Astrocyte (in vitro differentiated cells and primary cell): ENCODE data around the gene EBLN2. TPM values are rescaled to one million over a fixed set of nuclear protein-coding genes. Genes with fewer than 3 reads are reported as not detected.

ENCODE experiments used
- DNase-seq: peaks from one replicate; pipeline ENCODE4 v3.0.0-alpha.2; 2010; ENCODE audit warnings: low read depth
- FAIRE-seq: peaks from 2 replicates; lab custom pipeline; 2011; peaks lifted over from hg19 to GRCh38; lab: Jason Lieb, UNC
- H2AFZ ChIP-seq: 2 replicates; pipeline ENCODE4 v1.6.0; 2012; ENCODE audit warnings: low read depth, low read length, inconsistent platforms
- H3K27ac ChIP-seq: 2 replicates; pipeline ENCODE4 v1.5.1; 2011; ENCODE audit warnings: low read depth, low read length, inconsistent platforms
- H3K27me3 ChIP-seq: 2 replicates; pipeline ENCODE4 v1.6.0; 2011; ENCODE audit warnings: low read length, inconsistent platforms; ENCODE audit not compliant: insufficient read depth
- H3K36me3 ChIP-seq: 2 replicates; pipeline ENCODE4 v1.5.1; 2011; ENCODE audit warnings: low read length, inconsistent platforms; ENCODE audit not compliant: insufficient read depth
- H3K4me1 ChIP-seq: 2 replicates; pipeline ENCODE4 v1.5.1; 2011; ENCODE audit warnings: low read length, inconsistent platforms; ENCODE audit not compliant: insufficient read depth
- H3K4me2 ChIP-seq: 2 replicates; pipeline ENCODE4 v1.6.0; 2012; ENCODE audit warnings: low read length, inconsistent platforms
- H3K4me3 ChIP-seq: 2 replicates; pipeline ENCODE4 v1.5.1; 2011; ENCODE audit warnings: low read depth, mild to moderate bottlenecking, low read length, inconsistent platforms; ENCODE audit not compliant: insufficient read depth
- H3K79me2 ChIP-seq: 2 replicates; pipeline ENCODE4 v1.6.0; 2012; ENCODE audit warnings: mild to moderate bottlenecking, low read length, inconsistent platforms; ENCODE audit not compliant: insufficient read depth
- H3K9ac ChIP-seq: 2 replicates; pipeline ENCODE4 v1.6.0; 2012; ENCODE audit warnings: mild to moderate bottlenecking, low read length, inconsistent platforms
- H3K9me3 ChIP-seq: 2 replicates; pipeline ENCODE4 v1.5.1; 2012; ENCODE audit warnings: low read depth, mild to moderate bottlenecking, low read length, inconsistent platforms; ENCODE audit not compliant: insufficient read depth
- H4K20me1 ChIP-seq: 2 replicates; pipeline ENCODE4 v1.6.0; 2012; ENCODE audit warnings: low read length, inconsistent platforms; ENCODE audit not compliant: insufficient read depth
- H3K27ac Mint-ChIP-seq: one replicate; pipeline ENCODE4 v1.8.0; 2021; ENCODE audit warnings: mild to moderate bottlenecking, mixed read lengths; ENCODE audit not compliant: unreplicated experiment
- H3K27me3 Mint-ChIP-seq: one replicate; pipeline ENCODE4 v1.8.0; 2021; ENCODE audit warnings: low read depth, mixed read lengths; ENCODE audit not compliant: unreplicated experiment
- H3K36me3 Mint-ChIP-seq: one replicate; pipeline ENCODE4 v1.8.0; 2021; ENCODE audit warnings: low read depth, mixed read lengths; ENCODE audit not compliant: unreplicated experiment
- H3K4me1 Mint-ChIP-seq: one replicate; pipeline ENCODE4 v1.8.0; 2021; ENCODE audit warnings: low read depth, mixed read lengths; ENCODE audit not compliant: unreplicated experiment
- H3K4me3 Mint-ChIP-seq: one replicate; pipeline ENCODE4 v1.8.0; 2021; ENCODE audit warnings: mild to moderate bottlenecking, moderate library complexity, mixed read lengths; ENCODE audit not compliant: unreplicated experiment
- H3K9me3 Mint-ChIP-seq: one replicate; pipeline ENCODE4 v1.8.0; 2021; ENCODE audit warnings: mild to moderate bottlenecking, mixed read lengths; ENCODE audit not compliant: unreplicated experiment
- EZH2 ChIP-seq: IDR thresholded peaks from 2 replicates; pipeline ENCODE4 v1.6.1; 2012; ENCODE audit warnings: mild to moderate bottlenecking, low read length, inconsistent platforms; ENCODE audit not compliant: insufficient read depth
- total RNA-seq: library from RNA; stranded (reverse); gene quantifications from 2 replicates; pipeline ENCODE4 v1.2.1, GENCODE V29; 2021
- TF ChIP-seq, protein P1 (sequence below): IDR thresholded peaks from 2 replicates; pipeline ENCODE4 v1.5.1; 2011; ENCODE audit warnings: low read depth, mild to moderate bottlenecking, inconsistent platforms, low read length, moderate library complexity; ENCODE audit not compliant: insufficient read depth

The EBLN2 gene
- total RNA-seq, 1 donor from 2014 or later, result 3.1 TPM

DNA sequence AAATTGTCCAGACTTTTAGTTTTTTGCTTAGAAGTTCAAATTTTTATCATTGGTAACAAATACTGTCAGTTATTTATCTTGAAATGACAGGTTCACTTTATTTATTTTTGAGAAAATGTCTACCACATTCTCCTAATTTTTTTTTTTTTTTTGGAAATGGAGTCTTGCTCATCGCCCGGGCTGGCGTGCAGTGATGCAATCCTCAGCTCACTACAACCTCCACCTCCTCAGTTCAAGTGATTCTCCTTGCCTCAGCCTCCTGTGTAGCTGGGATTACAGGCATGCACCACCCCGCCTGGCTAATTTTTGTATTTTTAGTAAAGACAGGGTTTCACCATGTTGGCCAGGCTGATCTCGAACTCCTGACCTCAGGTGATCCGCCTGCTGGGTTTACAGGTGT, 16.1 kb upstream of the EBLN2 start:
- Histone ChIP-seq H3K4me1 (peaks cover 6% of the 10 kb centered on the region), H3K27ac (no peak overlapping the region), H3K36me3 (no peaks in the 10 kb centered on the region), H2AFZ (no peak overlapping the region), H3K79me2 (peaks cover 100% of the 10 kb centered on the region), H3K9ac (no peak overlapping the region), H3K4me3 (no peak overlapping the region), H3K27me3 (no peaks in the 10 kb centered on the region), H4K20me1 (peaks cover 88% of the 10 kb centered on the region), H3K4me2 (no peak overlapping the region), H3K9me3 (no peaks in the 10 kb centered on the region)
- Mint-ChIP-seq H3K27ac (peak overlapping the region; percentile 75), H3K9me3 (no peaks in the 10 kb centered on the region), H3K4me3 (no peak overlapping the region), H3K36me3 (no peaks in the 10 kb centered on the region), H3K4me1 (peaks cover 17% of the 10 kb centered on the region), H3K27me3 (no peaks in the 10 kb centered on the region)
- FAIRE-seq, result no peak
- TF ChIP-seq EZH2, result no peak
- TF ChIP-seq, protein P1, sequence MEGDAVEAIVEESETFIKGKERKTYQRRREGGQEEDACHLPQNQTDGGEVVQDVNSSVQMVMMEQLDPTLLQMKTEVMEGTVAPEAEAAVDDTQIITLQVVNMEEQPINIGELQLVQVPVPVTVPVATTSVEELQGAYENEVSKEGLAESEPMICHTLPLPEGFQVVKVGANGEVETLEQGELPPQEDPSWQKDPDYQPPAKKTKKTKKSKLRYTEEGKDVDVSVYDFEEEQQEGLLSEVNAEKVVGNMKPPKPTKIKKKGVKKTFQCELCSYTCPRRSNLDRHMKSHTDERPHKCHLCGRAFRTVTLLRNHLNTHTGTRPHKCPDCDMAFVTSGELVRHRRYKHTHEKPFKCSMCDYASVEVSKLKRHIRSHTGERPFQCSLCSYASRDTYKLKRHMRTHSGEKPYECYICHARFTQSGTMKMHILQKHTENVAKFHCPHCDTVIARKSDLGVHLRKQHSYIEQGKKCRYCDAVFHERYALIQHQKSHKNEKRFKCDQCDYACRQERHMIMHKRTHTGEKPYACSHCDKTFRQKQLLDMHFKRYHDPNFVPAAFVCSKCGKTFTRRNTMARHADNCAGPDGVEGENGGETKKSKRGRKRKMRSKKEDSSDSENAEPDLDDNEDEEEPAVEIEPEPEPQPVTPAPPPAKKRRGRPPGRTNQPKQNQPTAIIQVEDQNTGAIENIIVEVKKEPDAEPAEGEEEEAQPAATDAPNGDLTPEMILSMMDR, result no peak
- DNase-seq, result no peak

DNA sequence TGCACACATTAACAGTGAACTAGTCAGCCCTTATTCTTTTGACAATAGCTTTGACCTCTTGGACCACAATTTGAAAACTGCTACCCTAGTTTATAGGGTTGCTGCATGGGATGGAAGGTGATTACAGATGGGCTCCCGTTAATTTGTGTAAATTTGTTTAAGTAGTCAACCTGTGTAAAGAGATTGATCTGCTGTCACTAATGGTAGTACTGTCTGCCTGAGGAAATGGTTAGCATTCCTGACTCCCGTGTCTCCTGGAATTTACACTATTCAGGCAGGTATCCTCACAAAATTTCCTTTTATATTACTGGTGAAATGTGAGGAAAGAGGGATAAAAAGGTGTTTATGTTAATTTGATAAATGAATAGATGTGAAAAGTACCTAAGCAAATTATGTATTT, 15.3 kb upstream of the EBLN2 start:
- Histone ChIP-seq H3K4me1 (peaks cover 6% of the 10 kb centered on the region), H3K4me2 (no peak overlapping the region), H4K20me1 (peaks cover 89% of the 10 kb centered on the region), H2AFZ (no peak overlapping the region), H3K27me3 (no peaks in the 10 kb centered on the region), H3K9me3 (no peaks in the 10 kb centered on the region), H3K36me3 (no peaks in the 10 kb centered on the region), H3K79me2 (peaks cover 100% of the 10 kb centered on the region), H3K27ac (no peak overlapping the region), H3K9ac (no peak overlapping the region), H3K4me3 (no peak overlapping the region)
- no peaks in the 10 kb centered on the region for H3K9me3 Mint-ChIP-seq
- TF ChIP-seq, protein P1, result no peak
- TF ChIP-seq EZH2, result no peak
- peaks cover 17% of the 10 kb centered on the region for H3K4me1 Mint-ChIP-seq
- no peaks in the 10 kb centered on the region for H3K36me3 Mint-ChIP-seq
- DNase-seq (no peak), FAIRE-seq (no peak)
- no peak overlapping the region for H3K27ac Mint-ChIP-seq
- H3K27me3 Mint-ChIP-seq, result no peaks in the 10 kb centered on the region
- no peak overlapping the region for H3K4me3 Mint-ChIP-seq

DNA sequence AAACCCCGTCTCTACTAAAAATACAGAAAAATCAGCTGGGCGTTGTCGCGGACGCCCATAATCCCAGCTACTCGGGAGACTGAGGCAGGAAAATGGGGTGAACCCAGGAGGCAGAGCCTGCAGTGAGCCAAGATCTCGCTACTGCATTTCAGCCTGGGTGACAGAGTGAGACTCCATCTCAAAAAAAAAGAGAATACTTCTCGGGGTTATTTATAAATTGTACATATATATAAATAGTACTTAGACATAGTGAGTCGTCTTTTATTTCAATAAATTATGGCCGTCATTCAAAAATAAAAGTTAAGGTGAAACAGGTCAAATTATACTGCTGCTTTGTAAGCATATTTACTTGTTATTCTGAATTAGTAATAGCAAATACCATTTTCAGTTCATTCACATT, 12.1 kb upstream of the EBLN2 start:
- no peaks in the 10 kb centered on the region for H3K36me3 Mint-ChIP-seq
- H3K4me3 Mint-ChIP-seq, result no peak overlapping the region

More for the DNA sequence above, 12.1 kb upstream of the EBLN2 start:
- H4K20me1 ChIP-seq, result peaks cover 76% of the 10 kb centered on the region
- peaks cover 6% of the 10 kb centered on the region for H3K4me1 ChIP-seq
- FAIRE-seq (no peak), DNase-seq (no peak)
- H3K4me1 Mint-ChIP-seq, result peaks cover 16% of the 10 kb centered on the region
- H3K27ac ChIP-seq, result no peak overlapping the region
- H3K79me2 ChIP-seq, result peaks cover 91% of the 10 kb centered on the region
- H3K9ac ChIP-seq, result no peak overlapping the region
- H3K4me2 ChIP-seq, result no peak overlapping the region
- no peak overlapping the region for H2AFZ ChIP-seq
- H3K27ac Mint-ChIP-seq, result no peak overlapping the region
- H3K9me3 Mint-ChIP-seq, result no peaks in the 10 kb centered on the region
- H3K27me3 Mint-ChIP-seq, result no peaks in the 10 kb centered on the region
- H3K4me3 ChIP-seq, result no peak overlapping the region
- no peaks in the 10 kb centered on the region for H3K9me3 ChIP-seq
- TF ChIP-seq EZH2, result no peak
- TF ChIP-seq, protein P1, result no peak
- H3K36me3 ChIP-seq, result no peaks in the 10 kb centered on the region
- H3K27me3 ChIP-seq, result no peaks in the 10 kb centered on the region
